PC-3 (cell line): ENCODE measurements around the gene STIM1. TPM values are rescaled to one million over a fixed set of nuclear protein-coding genes. Genes with fewer than 3 reads are reported as not detected.
A peak's percentile ranks its signal among the peaks of the same experiment; 100 is the strongest.
"Not testable (repeated sequence)": the region's sequence is repeated elsewhere in the genome, so short reads cannot be mapped to it uniquely, and the experiment has no call there.

ENCODE experiments used
- ATAC-seq: fragments of 200-7000 bp; cut with Tn5 transposase; 2 replicates; pipeline ENCODE4 v1.9.1; 2020; ENCODE audit warnings: mild to moderate bottlenecking, moderate library complexity
- BruUV-seq: library from RNA; stranded (reverse); fragments of 400-500 nt; replicated peaks from 2 replicates; lab custom pipeline; 2021; lab: Mats Ljungman, UMichigan
- CTCF ChIA-PET: fragments of 300-600 bp; sonication (Branson Sonifier 250); formaldehyde crosslinking; loops from one replicate; lab custom pipeline; 2022; ENCODE audit warnings: antibody characterized with exemption; lab: Charles Lee
- POLR2A ChIA-PET: fragments of 300-600 bp; sonication (Branson Sonifier 250); formaldehyde crosslinking; loops from one replicate; lab custom pipeline; 2022; ENCODE audit warnings: antibody characterized with exemption; ENCODE audit not compliant: unreplicated experiment; lab: Charles Lee
- DNase-seq: peaks from one replicate; pipeline ENCODE4 v3.0.0-alpha.2; 2015
- H2AFZ ChIP-seq: fragments of 300-600 bp; sonication (generic); 2 replicates; pipeline ENCODE4 v1.6.0; 2016; ENCODE audit warnings: antibody characterized with exemption, low read length
- H3F3A ChIP-seq: fragments of 300-600 bp; sonication (generic); one replicate; pipeline ENCODE4 v1.6.0; 2017; ENCODE audit warnings: antibody characterized with exemption, low read length, control low read depth, mild to moderate bottlenecking; ENCODE audit not compliant: unreplicated experiment
- H3K27ac ChIP-seq: fragments of 300-600 bp; sonication (generic); 2 replicates; pipeline ENCODE4 v1.5.1; 2016; ENCODE audit warnings: mild to moderate bottlenecking, low read length
- H3K27me3 ChIP-seq: fragments of 300-600 bp; sonication (generic); 2 replicates; pipeline ENCODE4 v1.6.1; 2016; ENCODE audit warnings: low read length, mixed read lengths
- H3K36me3 ChIP-seq: fragments of 300-600 bp; sonication (generic); 2 replicates; pipeline ENCODE4 v1.6.1; 2016; ENCODE audit warnings: low read depth, mixed run types, low read length, mixed read lengths
- H3K4me1 ChIP-seq: fragments of 300-600 bp; sonication (generic); 2 replicates; pipeline ENCODE4 v1.5.1; 2016; ENCODE audit warnings: low read length; ENCODE audit not compliant: insufficient read depth
- H3K4me2 ChIP-seq: fragments of 300-600 bp; sonication (generic); 2 replicates; pipeline ENCODE4 v1.6.0; 2016; ENCODE audit warnings: low read length
- H3K4me3 ChIP-seq: fragments of 300-600 bp; sonication (generic); 2 replicates; pipeline ENCODE4 v1.5.1; 2016; ENCODE audit warnings: mild to moderate bottlenecking, low read length, mixed read lengths
- H3K79me2 ChIP-seq: fragments of 300-600 bp; sonication (generic); 2 replicates; pipeline ENCODE4 v1.6.1; 2017; ENCODE audit warnings: low read length, mixed read lengths
- H3K9ac ChIP-seq: fragments of 300-600 bp; sonication (generic); 2 replicates; pipeline ENCODE4 v1.6.0; 2016; ENCODE audit warnings: mild to moderate bottlenecking, low read length
- H3K9me2 ChIP-seq: fragments of 300-600 bp; sonication (generic); replicated peaks from 2 replicates; pipeline ENCODE4 v1.6.1; 2016; ENCODE audit warnings: mixed run types, low read length, mixed read lengths
- H3K9me3 ChIP-seq: fragments of 300-600 bp; sonication (generic); 2 replicates; pipeline ENCODE4 v1.6.1; 2016; ENCODE audit warnings: low read length, mixed read lengths
- H4K20me1 ChIP-seq: fragments of 300-600 bp; sonication (generic); 2 replicates; pipeline ENCODE4 v1.6.1; 2016; ENCODE audit warnings: low read length, mixed read lengths
- EZH2 ChIP-seq: fragments of 300-600 bp; sonication (generic); IDR thresholded peaks from one replicate; pipeline ENCODE4 v1.6.1; 2017; ENCODE audit warnings: antibody characterized with exemption, mild to moderate bottlenecking, low read length; ENCODE audit not compliant: unreplicated experiment
- EZH2phosphoT487 ChIP-seq: fragments of 300-600 bp; sonication (generic); IDR thresholded peaks from 2 replicates; pipeline ENCODE4 v1.6.1; 2018; ENCODE audit warnings: mild to moderate bottlenecking, antibody characterized with exemption, low read length, borderline replicate concordance
- intact Hi-C: fragments of 100-400 bp; cut with micrococcal nuclease; formaldehyde crosslinking; loops from 2 replicates; pipeline ENCODE4 v1.9.0; 2023
- total RNA-seq: library from RNA; depleted of rRNA; stranded (reverse); fragments of >200 nt; gene quantifications from 2 replicates; pipeline ENCODE4 v1.2.3, GENCODE V29; 2014
- TF ChIP-seq, protein P1 (sequence below): fragments of 300-600 bp; sonication (generic); conservative IDR thresholded peaks from 2 replicates; pipeline ENCODE4 v1.5.1; 2017; ENCODE audit warnings: antibody characterized with exemption, low read depth, mild to moderate bottlenecking, low read length

The STIM1 gene
- total RNA-seq, 1 experiment from 2014 or later: 22.8 TPM

DNA sequence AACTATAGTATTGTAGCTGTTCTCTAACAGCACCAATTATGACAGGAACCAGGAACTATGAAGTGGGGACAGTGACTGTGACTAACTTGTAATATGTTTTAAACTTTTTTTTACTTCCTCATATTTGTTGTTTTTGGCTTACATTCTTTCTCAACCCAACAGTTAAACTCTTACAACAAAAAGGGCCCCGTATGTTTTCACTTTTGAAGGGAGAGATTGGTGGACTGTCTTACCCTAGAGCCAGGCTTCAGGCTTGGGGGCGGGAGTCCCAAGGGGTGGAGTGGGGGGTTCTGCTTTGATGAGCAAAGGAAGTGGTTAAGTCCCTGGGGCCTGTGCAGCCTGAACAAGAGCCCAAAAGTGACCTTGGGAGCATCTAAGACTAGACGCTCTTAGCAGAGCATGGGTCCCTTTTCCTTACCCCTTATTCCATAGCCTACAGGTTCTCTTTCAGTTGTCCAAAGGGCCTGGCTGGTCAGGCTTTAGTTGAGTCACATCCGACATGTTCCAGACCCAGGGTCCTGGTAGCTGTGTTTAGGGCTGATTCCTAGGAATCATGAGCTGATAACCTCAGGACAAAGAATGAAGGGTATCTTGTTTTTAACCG is 38.8 kb downstream of the STIM1 start:
- Histone ChIP-seq H3K4me1 (peaks cover 10% of the 10 kb centered on the region; the same call in 1 of the 2 replicates), H3K4me3 (no peak overlapping the region), H3K9me2 (no peaks in the 10 kb centered on the region), H3K79me2 (no peaks in the 10 kb centered on the region; the same call in 1 of the 2 replicates), H3K9ac (no peak overlapping the region), H3F3A (no peaks in the 10 kb centered on the region), H3K27ac (no peak overlapping the region), H3K27me3 (no peaks in the 10 kb centered on the region), H4K20me1 (no peaks in the 10 kb centered on the region), H3K36me3 (no peaks in the 10 kb centered on the region), H3K9me3 (no peaks in the 10 kb centered on the region), H3K4me2 (no peak overlapping the region), H2AFZ (no peak overlapping the region)
- peak; percentile 62 for ATAC-seq
- intact Hi-C loops: no loop called here
- POLR2A ChIA-PET: no interaction called here
- TF ChIP-seq, protein P1, sequence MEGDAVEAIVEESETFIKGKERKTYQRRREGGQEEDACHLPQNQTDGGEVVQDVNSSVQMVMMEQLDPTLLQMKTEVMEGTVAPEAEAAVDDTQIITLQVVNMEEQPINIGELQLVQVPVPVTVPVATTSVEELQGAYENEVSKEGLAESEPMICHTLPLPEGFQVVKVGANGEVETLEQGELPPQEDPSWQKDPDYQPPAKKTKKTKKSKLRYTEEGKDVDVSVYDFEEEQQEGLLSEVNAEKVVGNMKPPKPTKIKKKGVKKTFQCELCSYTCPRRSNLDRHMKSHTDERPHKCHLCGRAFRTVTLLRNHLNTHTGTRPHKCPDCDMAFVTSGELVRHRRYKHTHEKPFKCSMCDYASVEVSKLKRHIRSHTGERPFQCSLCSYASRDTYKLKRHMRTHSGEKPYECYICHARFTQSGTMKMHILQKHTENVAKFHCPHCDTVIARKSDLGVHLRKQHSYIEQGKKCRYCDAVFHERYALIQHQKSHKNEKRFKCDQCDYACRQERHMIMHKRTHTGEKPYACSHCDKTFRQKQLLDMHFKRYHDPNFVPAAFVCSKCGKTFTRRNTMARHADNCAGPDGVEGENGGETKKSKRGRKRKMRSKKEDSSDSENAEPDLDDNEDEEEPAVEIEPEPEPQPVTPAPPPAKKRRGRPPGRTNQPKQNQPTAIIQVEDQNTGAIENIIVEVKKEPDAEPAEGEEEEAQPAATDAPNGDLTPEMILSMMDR: no peak
- TF ChIP-seq EZH2 (no peak), EZH2phosphoT487 (no peak)
- DNase-seq: no peak
- CTCF ChIA-PET: no interaction called here
- no TSS peak for BruUV-seq

DNA sequence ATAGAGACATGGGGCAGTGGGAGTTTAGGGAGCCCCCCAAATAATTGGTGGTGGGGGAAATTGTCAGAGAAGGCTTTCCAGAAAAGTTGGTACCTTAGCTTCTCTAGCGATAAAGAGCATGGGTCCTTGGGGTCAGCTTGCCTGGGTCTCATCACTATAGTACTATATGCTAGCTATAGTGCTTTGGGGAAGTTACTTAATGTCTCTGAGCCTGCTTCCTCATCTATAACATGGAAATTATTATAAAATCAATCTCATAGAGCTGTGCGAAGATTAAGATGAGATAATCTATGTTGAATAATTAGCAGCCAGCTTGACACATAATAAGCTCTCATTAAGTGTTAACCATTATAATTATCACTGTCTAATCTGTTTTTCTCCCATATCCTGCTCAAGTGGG is 41.2 kb downstream of the STIM1 start:
- Histone ChIP-seq H3F3A (no peaks in the 10 kb centered on the region), H3K4me1 (peaks cover 10% of the 10 kb centered on the region; the same call in 1 of the 2 replicates), H3K9ac (no peak overlapping the region), H3K4me3 (no peak overlapping the region), H3K9me2 (no peaks in the 10 kb centered on the region), H4K20me1 (no peaks in the 10 kb centered on the region), H2AFZ (no peak overlapping the region), H3K27me3 (no peaks in the 10 kb centered on the region), H3K27ac (no peak overlapping the region), H3K36me3 (no peaks in the 10 kb centered on the region), H3K9me3 (no peaks in the 10 kb centered on the region), H3K79me2 (peaks cover 7% of the 10 kb centered on the region), H3K4me2 (no peak overlapping the region)
- TF ChIP-seq EZH2 (no peak), EZH2phosphoT487 (no peak)
- TF ChIP-seq, protein P1: no peak
- intact Hi-C loops: no loop called here
- no TSS peak for BruUV-seq
- ATAC-seq: no peak
- POLR2A ChIA-PET: interaction anchor here (0.7 kb wide), 1 partner anchor 49 kb away, joined by 3 read pairs; no protein-coding TSS in a partner anchor
- DNase-seq: no peak
- CTCF ChIA-PET: no interaction called here

DNA sequence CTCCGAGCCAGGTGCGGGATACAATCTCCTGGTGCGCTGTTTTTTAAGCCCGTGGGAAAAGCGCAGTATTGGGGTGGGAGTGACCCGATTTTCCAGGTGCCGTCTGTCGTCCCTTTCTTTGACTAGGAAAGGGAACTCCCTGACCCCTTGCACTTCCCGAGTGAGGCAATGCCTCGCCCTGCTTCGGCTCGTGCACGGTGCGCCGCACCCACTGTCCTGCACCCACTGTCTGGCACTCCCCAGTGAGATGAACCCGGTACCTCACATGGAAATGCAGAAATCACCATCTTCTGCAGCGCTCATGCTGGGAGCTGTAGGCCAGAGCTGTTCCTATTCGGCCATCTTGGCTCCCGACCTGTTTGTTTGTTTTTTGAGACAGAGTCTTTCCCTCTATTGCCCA is 44.8 kb downstream of the STIM1 start:
- H3K27me3 ChIP-seq, ATAC-seq, H3K27ac ChIP-seq, H3K9ac ChIP-seq, H3K36me3 ChIP-seq, H3F3A ChIP-seq, H4K20me1 ChIP-seq, H3K9me3 ChIP-seq, H3K4me2 ChIP-seq, POLR2A ChIA-PET, BruUV-seq, H3K9me2 ChIP-seq, CTCF ChIA-PET, DNase-seq, H2AFZ ChIP-seq, H3K4me3 ChIP-seq: not testable (repeated sequence)
- peaks cover 28% of the 10 kb centered on the region for H3K79me2 ChIP-seq
- H3K4me1 ChIP-seq: peaks cover 23% of the 10 kb centered on the region
- intact Hi-C loops: loop anchor here (10.0 kb wide), 1 partner anchor 45 kb away; the partner anchor contains the start of gene STIM1
